Fibroblast of lung (primary cell): ENCODE measurements around the gene OR56B4. TPM values are rescaled to one million over a fixed set of nuclear protein-coding genes. Genes with fewer than 3 reads are reported as not detected.

Source experiments
- DNase-seq, 2 donors: peaks; one replicate each; pipeline versions ENCODE4 v3.0.0 to v3.0.0-alpha.2; 2010; ENCODE audit warnings: low read depth in 2 of 2
- H2AFZ ChIP-seq: 2 replicates; pipeline ENCODE4 v1.5.1; 2012; ENCODE audit warnings: low read length, control low read depth, inconsistent platforms
- H3K27ac ChIP-seq: 2 replicates; pipeline ENCODE4 v1.5.1; 2011; ENCODE audit warnings: low read length, control low read depth; ENCODE audit not compliant: insufficient read depth
- H3K27me3 ChIP-seq: 2 replicates; pipeline ENCODE4 v1.5.1; 2011; ENCODE audit warnings: mild to moderate bottlenecking, low read length; ENCODE audit not compliant: control insufficient read depth, insufficient read depth
- H3K36me3 ChIP-seq: 2 replicates; pipeline ENCODE4 v1.5.1; 2011; ENCODE audit warnings: low read length; ENCODE audit not compliant: control insufficient read depth, insufficient read depth
- H3K4me1 ChIP-seq: 2 replicates; pipeline ENCODE4 v1.5.1; 2011; ENCODE audit warnings: low read length; ENCODE audit not compliant: control insufficient read depth, insufficient read depth; ENCODE audit errors: extremely low read depth
- H3K4me2 ChIP-seq: 2 replicates; pipeline ENCODE4 v1.5.1; 2011; ENCODE audit warnings: low read length, control low read depth; ENCODE audit not compliant: insufficient read depth; ENCODE audit errors: extremely low read depth
- H3K4me3 ChIP-seq, 4 experiments: fragments of 200-600 bp in 1 of 4; sonication (generic) in 1 of 4; replicated peaks in 1 of 4; 2 replicates each; pipeline ENCODE4 v1.5.1; 2011 to 2016; ENCODE audit warnings: low read length in 4 of 4, low read depth in 3 of 4, mild to moderate bottlenecking in 3 of 4, control low read depth in 2 of 4, inconsistent platforms in 1 of 4, mixed read lengths in 1 of 4; ENCODE audit not compliant: insufficient read depth in 1 of 4; ENCODE audit errors: control extremely low read depth in 1 of 4
- H3K79me2 ChIP-seq: 2 replicates; pipeline ENCODE4 v1.5.1; 2012; ENCODE audit warnings: mild to moderate bottlenecking, low read length, inconsistent platforms; ENCODE audit not compliant: control insufficient read depth, insufficient read depth
- H3K9ac ChIP-seq: 2 replicates; pipeline ENCODE4 v1.5.1; 2011; ENCODE audit warnings: mild to moderate bottlenecking, low read length, control low read depth; ENCODE audit not compliant: insufficient read depth
- H3K9me3 ChIP-seq: 2 replicates; pipeline ENCODE4 v1.5.1; 2012; ENCODE audit warnings: low read depth, low read length; ENCODE audit not compliant: control insufficient read depth, insufficient read depth
- H4K20me1 ChIP-seq: 2 replicates; pipeline ENCODE4 v1.5.1; 2011; ENCODE audit warnings: low read length; ENCODE audit not compliant: control insufficient read depth, insufficient read depth; ENCODE audit errors: extremely low read depth
- CTCF ChIP-seq, 2 donors: IDR thresholded peaks in 1 of 2; conservative IDR thresholded peaks in 1 of 2; 1 replicate in 1 of 2; 2 replicates in 1 of 2; pipeline ENCODE4 v1.5.1; 2011 to 2012; ENCODE audit warnings: low read length in 2 of 2, control low read depth in 1 of 2, inconsistent platforms in 1 of 2, low read depth in 1 of 2, mild to moderate bottlenecking in 1 of 2
- EZH2 ChIP-seq: IDR thresholded peaks from 2 replicates; pipeline ENCODE4 v1.5.1; 2012; ENCODE audit warnings: low read length, control low read depth, mild to moderate bottlenecking; ENCODE audit errors: missing control alignments
- polyA plus RNA-seq, 2 donors: library from polyadenylated mRNA; depleted of rRNA in 1 of 2; stranded (reverse) in 1 of 2; unstranded in 1 of 2; fragments of >200 nt; gene quantifications; 2 replicates each; pipeline ENCODE4 v1.2.1, GENCODE V29; 2011 to 2012; ENCODE audit warnings: missing spikeins in 1 of 2
- total RNA-seq: library from RNA; depleted of rRNA; stranded (reverse); fragments of >200 nt; gene quantifications from 2 replicates; pipeline ENCODE4 v1.2.1, GENCODE V29; 2014

Gene OR56B4
- total and polyA plus RNA-seq, 2 donors (not counting 1 experiment from before 2014, with no cell fraction given) = not detected

GRCh38 chr11:6079463-6079862, 28.0 kb upstream of the OR56B4 start:
- Histone ChIP-seq H3K27ac (no peak overlapping the region), H3K27me3 (no peaks in the 10 kb centered on the region), H3K36me3 (no peaks in the 10 kb centered on the region), H3K4me2 (no peak overlapping the region), H4K20me1 (no peaks in the 10 kb centered on the region), H2AFZ (no peak overlapping the region), H3K9ac (no peak overlapping the region), H3K9me3 (no peaks in the 10 kb centered on the region), H3K79me2 (no peaks in the 10 kb centered on the region), H3K4me3 (no peak overlapping the region), H3K4me1 (no peaks in the 10 kb centered on the region)
- DNase-seq = no peak
- no peak for TF ChIP-seq CTCF (conservative IDR thresholded peaks at IDR 0.05 in 1 of 2, IDR thresholded peaks at IDR 0.05 in 1 of 2; ENCODE audit: low read depth in 1 of 2, low read length in 2 of 2)
- no peak for TF ChIP-seq EZH2

- no peak overlapping the region for H2AFZ ChIP-seq
- no peak overlapping the region for H3K9ac ChIP-seq
- H3K9me3 ChIP-seq = no peaks in the 10 kb centered on the region
- H3K4me3 ChIP-seq = no peak overlapping the region
- DNase-seq = no peak
- no peak overlapping the region for H3K4me2 ChIP-seq
- no peaks in the 10 kb centered on the region for H3K36me3 ChIP-seq
- no peaks in the 10 kb centered on the region for H3K4me1 ChIP-seq
- no peak for TF ChIP-seq CTCF (conservative IDR thresholded peaks at IDR 0.05 in 1 of 2, IDR thresholded peaks at IDR 0.05 in 1 of 2; ENCODE audit: low read depth in 1 of 2, low read length in 2 of 2)
- H3K27me3 ChIP-seq = no peaks in the 10 kb centered on the region
- no peak overlapping the region for H3K27ac ChIP-seq
- H4K20me1 ChIP-seq = no peaks in the 10 kb centered on the region
- H3K79me2 ChIP-seq = no peaks in the 10 kb centered on the region
These were observed 24.4 kb upstream of the OR56B4 start for GRCh38 chr11:6083129-6083528.

- Histone ChIP-seq H3K4me3 (no peak overlapping the region), H4K20me1 (no peaks in the 10 kb centered on the region), H3K27me3 (no peaks in the 10 kb centered on the region), H3K27ac (no peak overlapping the region), H3K9ac (no peak overlapping the region), H3K36me3 (no peaks in the 10 kb centered on the region), H2AFZ (no peak overlapping the region), H3K9me3 (no peaks in the 10 kb centered on the region), H3K4me2 (no peak overlapping the region), H3K4me1 (no peaks in the 10 kb centered on the region), H3K79me2 (no peaks in the 10 kb centered on the region)
- TF ChIP-seq CTCF (conservative IDR thresholded peaks at IDR 0.05 in 1 of 2, IDR thresholded peaks at IDR 0.05 in 1 of 2; ENCODE audit: low read depth in 1 of 2, low read length in 2 of 2) (no peak), EZH2 (no peak)
- no peak for DNase-seq
These were observed 22.9 kb upstream of the OR56B4 start for GRCh38 chr11:6084587-6084986.
